Activated B cell treated with CpG ODN at 0.5 μM for 24 hours (primary cell): ENCODE data around the gene USP1. TPM values are rescaled to one million over a fixed set of nuclear protein-coding genes. Genes with fewer than 3 reads are reported as not detected.
A peak's percentile ranks its signal among the peaks of the same experiment; 100 is the strongest.

Source experiments
- ATAC-seq: fragments of 200-7000 bp; cut with Tn5 transposase; one replicate; pipeline ENCODE4 v1.10.0; 2021; ENCODE audit warnings: low read depth, mild to moderate bottlenecking, moderate library complexity
- CTCF ChIA-PET: fragments of 350-600 bp; sonication (Branson Sonifier 250); formaldehyde crosslinking; loops from one replicate; lab custom pipeline; 2021; ENCODE audit warnings: antibody characterized with exemption; lab: Charles Lee
- POLR2A ChIA-PET: fragments of 350-600 bp; sonication (Branson Sonifier 250); formaldehyde crosslinking; loops from one replicate; lab custom pipeline; 2021; ENCODE audit warnings: antibody characterized with exemption; lab: Charles Lee
- DNase-seq: peaks from one replicate; pipeline ENCODE4 v3.0.0; 2022
- H3K27ac Mint-ChIP-seq: one replicate; pipeline ENCODE4 v1.8.0; 2020; ENCODE audit warnings: mixed read lengths
- H3K27me3 Mint-ChIP-seq: one replicate; pipeline ENCODE4 v1.8.0; 2021; ENCODE audit warnings: mixed read lengths
- H3K36me3 Mint-ChIP-seq: one replicate; pipeline ENCODE4 v1.8.0; 2021; ENCODE audit warnings: low read depth, mixed read lengths
- H3K4me1 Mint-ChIP-seq: one replicate; pipeline ENCODE4 v1.8.0; 2021; ENCODE audit warnings: mixed read lengths
- H3K4me3 Mint-ChIP-seq: one replicate; pipeline ENCODE4 v1.8.0; 2020; ENCODE audit warnings: mild to moderate bottlenecking, mixed read lengths
- H3K9me3 Mint-ChIP-seq: one replicate; pipeline ENCODE4 v1.8.0; 2020; ENCODE audit warnings: mixed read lengths
- intact Hi-C: fragments of 100-400 bp; cut with micrococcal nuclease; formaldehyde crosslinking; loops from one replicate; pipeline ENCODE4 v1.15.1; 2024
- total RNA-seq: library from RNA; stranded (reverse); gene quantifications from 2 replicates; pipeline ENCODE4 v1.2.3, GENCODE V29; 2022
- TF ChIP-seq, protein P1 (sequence below): fragments of 200-600 bp; IDR thresholded peaks from one replicate; pipeline ENCODE4 v1.8.0; 2022; ENCODE audit warnings: antibody characterized with exemption, mild to moderate bottlenecking

The USP1 gene
- total RNA-seq, 1 donor from 2014 or later = 33.3 TPM

DNA sequence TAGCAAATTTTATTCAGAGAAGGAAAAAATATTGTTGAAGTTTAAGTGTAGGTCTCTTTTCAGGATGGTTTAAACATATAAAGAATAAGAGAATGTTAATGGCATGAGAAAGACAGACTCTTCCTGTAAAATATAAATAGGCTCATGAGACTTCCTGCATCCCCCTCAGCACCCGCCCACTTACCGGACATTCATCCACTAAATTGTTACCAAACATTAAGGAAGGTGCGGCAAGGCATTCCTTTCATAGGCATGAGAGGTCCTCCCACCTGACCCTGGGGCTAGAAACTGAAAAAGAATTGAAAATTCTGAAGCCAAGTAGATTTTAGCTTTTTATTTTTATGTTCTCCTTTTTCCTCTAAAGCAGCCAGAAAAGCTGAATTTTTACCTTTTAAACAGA is 10.6 kb upstream of the USP1 start:
- Mint-ChIP-seq H3K4me1 (no peaks in the 10 kb centered on the region), H3K36me3 (no peaks in the 10 kb centered on the region), H3K27me3 (no peaks in the 10 kb centered on the region), H3K9me3 (no peaks in the 10 kb centered on the region), H3K27ac (no peak overlapping the region), H3K4me3 (no peak overlapping the region)
- no peak for ATAC-seq
- no peak for DNase-seq
- CTCF ChIA-PET = no interaction called here
- TF ChIP-seq, protein P1, sequence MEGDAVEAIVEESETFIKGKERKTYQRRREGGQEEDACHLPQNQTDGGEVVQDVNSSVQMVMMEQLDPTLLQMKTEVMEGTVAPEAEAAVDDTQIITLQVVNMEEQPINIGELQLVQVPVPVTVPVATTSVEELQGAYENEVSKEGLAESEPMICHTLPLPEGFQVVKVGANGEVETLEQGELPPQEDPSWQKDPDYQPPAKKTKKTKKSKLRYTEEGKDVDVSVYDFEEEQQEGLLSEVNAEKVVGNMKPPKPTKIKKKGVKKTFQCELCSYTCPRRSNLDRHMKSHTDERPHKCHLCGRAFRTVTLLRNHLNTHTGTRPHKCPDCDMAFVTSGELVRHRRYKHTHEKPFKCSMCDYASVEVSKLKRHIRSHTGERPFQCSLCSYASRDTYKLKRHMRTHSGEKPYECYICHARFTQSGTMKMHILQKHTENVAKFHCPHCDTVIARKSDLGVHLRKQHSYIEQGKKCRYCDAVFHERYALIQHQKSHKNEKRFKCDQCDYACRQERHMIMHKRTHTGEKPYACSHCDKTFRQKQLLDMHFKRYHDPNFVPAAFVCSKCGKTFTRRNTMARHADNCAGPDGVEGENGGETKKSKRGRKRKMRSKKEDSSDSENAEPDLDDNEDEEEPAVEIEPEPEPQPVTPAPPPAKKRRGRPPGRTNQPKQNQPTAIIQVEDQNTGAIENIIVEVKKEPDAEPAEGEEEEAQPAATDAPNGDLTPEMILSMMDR = no peak
- intact Hi-C loops = no loop called here
- POLR2A ChIA-PET = interaction anchor here (2.0 kb wide), 1 partner anchor 10 kb away, joined by 11 read pairs; no protein-coding TSS in a partner anchor

DNA sequence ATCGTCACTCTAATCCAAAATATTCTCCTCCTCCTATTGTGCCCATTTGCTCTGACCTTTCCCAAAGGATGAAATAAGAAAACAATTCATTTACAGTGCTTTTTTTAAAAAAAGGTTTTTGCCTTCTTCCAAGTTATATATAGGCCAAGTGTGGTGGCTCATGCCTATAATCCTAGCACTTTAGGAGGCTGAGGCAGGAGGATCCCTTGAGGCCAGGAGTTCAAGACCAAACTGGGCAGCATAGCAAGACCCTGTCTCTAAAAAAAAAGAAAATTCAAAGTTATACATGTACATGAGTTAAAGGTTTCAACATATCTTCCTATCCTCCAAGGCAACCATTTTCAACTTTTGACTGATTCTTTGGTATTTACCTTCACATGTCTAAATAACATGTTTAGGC is 10.1 kb upstream of the USP1 start:
- H3K36me3 Mint-ChIP-seq = no peaks in the 10 kb centered on the region
- no peak overlapping the region for H3K27ac Mint-ChIP-seq
- ATAC-seq = no peak
- ChIA-PET POLR2A (no interaction called here), CTCF (no interaction called here)
- H3K27me3 Mint-ChIP-seq = no peaks in the 10 kb centered on the region
- H3K4me3 Mint-ChIP-seq = no peak overlapping the region
- intact Hi-C loops = no loop called here
- no peak for DNase-seq
- H3K4me1 Mint-ChIP-seq = no peaks in the 10 kb centered on the region
- H3K9me3 Mint-ChIP-seq = no peaks in the 10 kb centered on the region
- TF ChIP-seq, protein P1 = no peak

DNA sequence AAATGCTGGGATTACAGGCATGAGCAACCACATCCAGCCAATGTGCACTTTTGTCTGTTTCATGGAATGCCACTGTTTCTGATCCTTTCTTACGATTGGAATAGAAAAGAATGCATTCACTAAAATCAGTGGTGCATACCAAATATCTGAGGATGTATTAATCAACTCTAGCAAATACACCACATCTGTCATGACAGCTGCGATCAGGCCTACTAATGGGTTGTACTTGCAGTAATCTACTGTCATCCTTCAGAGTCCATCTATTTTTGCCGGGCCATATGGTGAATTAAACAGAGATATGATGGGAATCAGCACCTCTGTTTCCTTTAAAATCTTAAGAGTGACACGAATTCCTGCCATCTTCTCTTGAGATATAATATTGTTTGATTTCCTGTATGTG is 8.5 kb upstream of the USP1 start:
- H3K36me3 Mint-ChIP-seq = no peaks in the 10 kb centered on the region
- H3K27ac Mint-ChIP-seq = no peak overlapping the region
- H3K9me3 Mint-ChIP-seq = no peaks in the 10 kb centered on the region
- ChIA-PET CTCF (no interaction called here), POLR2A (no interaction called here)
- no peak overlapping the region for H3K4me3 Mint-ChIP-seq
- intact Hi-C loops = no loop called here
- no peaks in the 10 kb centered on the region for H3K4me1 Mint-ChIP-seq
- DNase-seq (no peak), ATAC-seq (no peak)
- TF ChIP-seq, protein P1 = no peak
- no peaks in the 10 kb centered on the region for H3K27me3 Mint-ChIP-seq

DNA sequence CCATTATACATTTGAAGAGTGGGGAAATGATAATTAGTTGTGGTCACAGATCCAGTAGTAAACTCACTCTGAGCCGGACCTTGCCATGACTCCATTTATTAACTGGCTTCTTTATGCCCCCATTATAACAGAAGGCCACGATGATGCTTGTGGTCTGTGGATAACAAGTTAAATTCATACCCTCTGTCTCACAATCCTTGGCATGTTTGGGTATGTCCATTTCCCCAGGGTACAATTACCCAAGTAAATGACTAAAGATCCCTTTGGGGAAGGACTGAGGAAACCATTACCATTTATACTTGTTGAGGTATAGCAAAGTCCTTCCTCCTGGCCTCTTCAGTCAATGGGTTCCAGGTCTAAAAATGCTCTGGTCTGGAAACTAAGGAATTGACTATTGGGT is 7.3 kb upstream of the USP1 start:
- Mint-ChIP-seq H3K27ac (no peak overlapping the region), H3K9me3 (no peaks in the 10 kb centered on the region), H3K4me1 (peaks cover 8% of the 10 kb centered on the region), H3K4me3 (no peak overlapping the region), H3K36me3 (no peaks in the 10 kb centered on the region), H3K27me3 (no peaks in the 10 kb centered on the region)
- intact Hi-C loops = no loop called here
- TF ChIP-seq, protein P1 = no peak
- DNase-seq = no peak
- ChIA-PET CTCF (no interaction called here), POLR2A (no interaction called here)
- ATAC-seq = no peak

DNA sequence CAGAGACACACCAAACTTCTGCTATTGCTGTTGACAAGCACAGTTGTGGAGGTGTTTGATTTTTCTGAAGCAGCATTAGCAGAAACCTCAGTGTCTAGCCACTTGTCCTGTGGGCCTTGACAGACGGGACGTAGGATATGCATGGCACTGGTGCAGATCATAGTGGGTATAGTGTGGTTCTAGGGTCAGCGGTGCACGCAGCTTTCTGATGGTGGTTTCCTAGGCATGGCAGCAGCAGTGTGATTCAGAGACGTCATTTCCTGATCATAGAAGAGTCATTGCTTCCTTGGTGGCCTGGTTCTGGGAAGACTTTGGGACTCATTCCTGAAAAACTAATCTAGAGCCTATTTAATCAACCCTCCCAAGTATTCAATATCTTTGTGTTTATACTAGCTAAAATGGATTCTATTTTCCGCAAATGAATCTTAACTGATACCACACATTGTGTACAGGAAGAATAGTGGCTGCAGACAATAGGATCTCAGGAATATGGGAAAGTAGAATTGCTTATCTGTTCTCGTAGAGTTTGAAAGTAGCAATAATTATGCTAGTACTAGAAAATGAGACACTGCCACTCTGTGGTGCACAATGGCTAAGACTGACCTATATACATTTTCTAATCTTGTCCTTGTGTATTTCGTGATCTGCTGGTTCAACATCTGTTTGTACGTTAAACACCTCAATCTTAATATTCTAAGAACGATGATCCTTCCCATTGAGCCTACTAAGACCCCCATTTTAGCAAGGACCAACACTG is 2.8 kb upstream of the USP1 start:
- TF ChIP-seq, protein P1 = no peak
- intact Hi-C loops = no loop called here
- H3K27me3 Mint-ChIP-seq = no peaks in the 10 kb centered on the region
- DNase-seq = no peak
- POLR2A ChIA-PET = interaction anchor here (0.6 kb wide), 1 partner anchor 32 kb away, joined by 3 read pairs; no protein-coding TSS in a partner anchor
- peaks cover 12% of the 10 kb centered on the region for H3K36me3 Mint-ChIP-seq
- H3K4me3 Mint-ChIP-seq = peak overlapping the region; percentile 28
- peaks cover 33% of the 10 kb centered on the region for H3K4me1 Mint-ChIP-seq
- H3K9me3 Mint-ChIP-seq = peaks cover 2% of the 10 kb centered on the region
- no peak for ATAC-seq
- CTCF ChIA-PET = no interaction called here
- H3K27ac Mint-ChIP-seq = peak overlapping the region; percentile 66
